Vagina (tissue), 2 donors: Measurements from ENCODE around the gene TNS1.

Source experiments
- POLR2A ChIP-seq, 2 donors: fragments of 450-650 bp; IDR thresholded peaks; one replicate each; pipeline ENCODE4 v1.6.1; 2017; ENCODE audit warnings: antibody characterized with exemption in 2 of 2, mild to moderate bottlenecking in 2 of 2, moderate library complexity in 2 of 2
- TF ChIP-seq, protein P1 (sequence below), 3 experiments: fragments of 450-650 bp in 2 of 3; fragments of 200-600 bp in 1 of 3; sonication (generic) in 1 of 3; IDR thresholded peaks; one replicate each; pipeline ENCODE4 v1.5.1; 2017 to 2019; ENCODE audit warnings: antibody characterized with exemption in 3 of 3, mild to moderate bottlenecking in 2 of 3, moderate library complexity in 2 of 3

DNA sequence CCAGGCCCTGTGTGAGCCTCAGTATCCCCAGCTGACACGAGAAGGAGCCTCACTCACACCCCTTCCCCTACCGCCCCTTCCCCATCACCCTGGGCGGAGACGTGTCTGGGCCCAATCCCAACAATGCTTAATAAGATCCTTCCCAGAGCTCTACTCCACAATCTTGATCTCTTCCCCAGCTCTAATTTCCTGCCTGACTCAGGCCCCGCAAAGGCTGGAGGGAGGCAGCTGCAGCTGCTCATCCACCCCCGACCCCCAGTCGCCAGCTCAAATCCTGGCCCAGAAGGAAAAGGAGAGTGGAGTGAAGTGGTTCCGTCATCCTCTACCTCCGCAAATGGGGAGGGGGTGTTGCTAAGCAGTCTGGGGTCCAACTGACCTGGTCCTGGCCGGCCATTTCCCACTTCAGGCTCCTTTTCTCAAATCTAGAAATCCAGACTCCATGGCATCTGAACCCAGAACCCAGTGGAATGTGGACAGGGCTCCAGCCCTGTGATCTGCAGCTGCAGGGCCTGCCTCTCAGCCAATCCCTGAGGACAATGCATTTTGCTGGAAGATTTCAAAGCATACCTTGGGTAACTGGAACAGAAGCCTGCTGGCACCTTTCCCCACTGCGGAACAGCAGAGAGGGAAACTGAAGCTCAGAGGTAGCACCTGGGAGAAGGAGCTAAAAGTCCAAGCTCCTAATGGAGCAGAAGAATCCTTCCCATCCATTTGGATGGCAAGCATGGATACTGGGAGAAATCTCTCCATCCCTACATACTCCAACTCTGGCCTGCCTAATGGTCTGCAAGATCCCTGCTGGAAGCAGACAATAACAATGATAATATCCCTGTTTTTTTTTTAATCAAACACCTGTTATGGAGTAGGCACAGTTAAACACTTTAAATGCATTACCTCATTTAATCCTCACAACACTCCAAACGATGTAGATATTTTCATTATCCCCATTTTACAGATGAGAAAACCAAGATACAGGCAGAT is 5.6 kb upstream of the TNS1 start:
- TF ChIP-seq, protein P1, sequence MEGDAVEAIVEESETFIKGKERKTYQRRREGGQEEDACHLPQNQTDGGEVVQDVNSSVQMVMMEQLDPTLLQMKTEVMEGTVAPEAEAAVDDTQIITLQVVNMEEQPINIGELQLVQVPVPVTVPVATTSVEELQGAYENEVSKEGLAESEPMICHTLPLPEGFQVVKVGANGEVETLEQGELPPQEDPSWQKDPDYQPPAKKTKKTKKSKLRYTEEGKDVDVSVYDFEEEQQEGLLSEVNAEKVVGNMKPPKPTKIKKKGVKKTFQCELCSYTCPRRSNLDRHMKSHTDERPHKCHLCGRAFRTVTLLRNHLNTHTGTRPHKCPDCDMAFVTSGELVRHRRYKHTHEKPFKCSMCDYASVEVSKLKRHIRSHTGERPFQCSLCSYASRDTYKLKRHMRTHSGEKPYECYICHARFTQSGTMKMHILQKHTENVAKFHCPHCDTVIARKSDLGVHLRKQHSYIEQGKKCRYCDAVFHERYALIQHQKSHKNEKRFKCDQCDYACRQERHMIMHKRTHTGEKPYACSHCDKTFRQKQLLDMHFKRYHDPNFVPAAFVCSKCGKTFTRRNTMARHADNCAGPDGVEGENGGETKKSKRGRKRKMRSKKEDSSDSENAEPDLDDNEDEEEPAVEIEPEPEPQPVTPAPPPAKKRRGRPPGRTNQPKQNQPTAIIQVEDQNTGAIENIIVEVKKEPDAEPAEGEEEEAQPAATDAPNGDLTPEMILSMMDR (IDR thresholded peaks at IDR 0.05): no peak
- TF ChIP-seq POLR2A (IDR thresholded peaks at IDR 0.05): no peak
